IMR-90 (cell line): ENCODE data around the gene AZGP1. TPM values are rescaled to one million over a fixed set of nuclear protein-coding genes. Genes with fewer than 3 reads are reported as not detected.
"Not testable (repeated sequence)": the region's sequence is repeated elsewhere in the genome, so short reads cannot be mapped to it uniquely, and the experiment has no call there.

ENCODE experiments used
- ATAC-seq: fragments of 200-7000 bp; cut with Tn5 transposase; 2 replicates; pipeline ENCODE4 v1.9.1; 2020; ENCODE audit warnings: low read depth, mild to moderate bottlenecking, moderate library complexity
- BruUV-seq: library from RNA; stranded (reverse); fragments of 400-500 nt; replicated peaks from 2 replicates; lab custom pipeline; 2021; lab: Mats Ljungman, UMichigan
- CTCF ChIA-PET: fragments of 300-600 bp; formaldehyde crosslinking; extraction: SDS; loops from one replicate; lab custom pipeline; 2021; ENCODE audit warnings: antibody characterized with exemption; lab: Yijun Ruan, JAX
- POLR2A ChIA-PET: fragments of 300-600 bp; sonication (Branson Sonifier 250); formaldehyde crosslinking; loops from one replicate; lab custom pipeline; 2022; ENCODE audit warnings: antibody characterized with exemption; ENCODE audit not compliant: unreplicated experiment; lab: Charles Lee
- DNase-seq: peaks from one replicate; pipeline ENCODE4 v3.0.0; 2013
- H2AFZ ChIP-seq: replicated peaks from 2 replicates; pipeline ENCODE3; 2013; ENCODE audit warnings: low read length, mild to moderate bottlenecking; ENCODE audit not compliant: poor library complexity
- H2AK5ac ChIP-seq: 2 replicates; pipeline ENCODE4 v1.6.1; 2013; ENCODE audit warnings: low read depth, low read length, inconsistent platforms
- H2AK9ac ChIP-seq: replicated peaks from 2 replicates; pipeline ENCODE3; 2013; ENCODE audit warnings: mild to moderate bottlenecking, low read depth, low read length, moderate library complexity; ENCODE audit not compliant: poor library complexity
- H2BK120ac ChIP-seq: 2 replicates; pipeline ENCODE4 v1.6.1; 2013; ENCODE audit warnings: low read depth, low read length, inconsistent platforms
- H2BK15ac ChIP-seq: 3 replicates; pipeline ENCODE4 v1.6.1; 2013; ENCODE audit warnings: low read depth, low read length, inconsistent platforms
- H2BK20ac ChIP-seq: 2 replicates; pipeline ENCODE4 v1.6.1; 2013; ENCODE audit warnings: low read depth, mild to moderate bottlenecking, inconsistent platforms, low read length, moderate library complexity
- H2BK5ac ChIP-seq: 2 replicates; pipeline ENCODE4 v1.6.1; 2013; ENCODE audit warnings: mild to moderate bottlenecking, low read depth, low read length, inconsistent platforms; ENCODE audit not compliant: poor library complexity, severe bottlenecking
- H3K14ac ChIP-seq: replicated peaks from 2 replicates; pipeline ENCODE4 v1.6.1; 2013; ENCODE audit warnings: low read depth, low read length, inconsistent platforms
- H3K18ac ChIP-seq: 2 replicates; pipeline ENCODE4 v1.6.1; 2013; ENCODE audit warnings: low read depth, low read length, control low read depth
- H3K23ac ChIP-seq: 2 replicates; pipeline ENCODE4 v1.6.1; 2013; ENCODE audit warnings: low read depth, low read length, inconsistent platforms
- H3K27ac ChIP-seq: 2 replicates; pipeline ENCODE4 v1.5.1; 2013; ENCODE audit warnings: mild to moderate bottlenecking, control low read depth, low read length; ENCODE audit not compliant: insufficient read depth
- H3K27me3 ChIP-seq: 2 replicates; pipeline ENCODE4 v1.6.1; 2013; ENCODE audit warnings: low read length; ENCODE audit not compliant: control insufficient read depth, insufficient read depth
- H3K36me3 ChIP-seq: 2 replicates; pipeline ENCODE4 v1.6.1; 2013; ENCODE audit warnings: low read length, mixed read lengths; ENCODE audit not compliant: control insufficient read depth, insufficient read depth
- H3K4ac ChIP-seq: 2 replicates; pipeline ENCODE4 v1.6.1; 2013; ENCODE audit warnings: low read depth, low read length, inconsistent platforms
- H3K4me1 ChIP-seq: 2 replicates; pipeline ENCODE4 v1.6.1; 2013; ENCODE audit warnings: low read length, mixed read lengths; ENCODE audit not compliant: control insufficient read depth, insufficient read depth
- H3K4me2 ChIP-seq: 2 replicates; pipeline ENCODE4 v1.6.1; 2013; ENCODE audit warnings: low read depth, mild to moderate bottlenecking, control low read depth, low read length, moderate library complexity
- H3K4me3 ChIP-seq: 2 replicates; pipeline ENCODE4 v1.5.1; 2013; ENCODE audit warnings: low read depth, mild to moderate bottlenecking, control low read depth, low read length, moderate library complexity; ENCODE audit not compliant: insufficient read depth
- H3K56ac ChIP-seq: 2 replicates; pipeline ENCODE4 v1.6.1; 2013; ENCODE audit warnings: low read length, inconsistent platforms; ENCODE audit not compliant: insufficient read depth; ENCODE audit errors: extremely low read depth
- H3K79me1 ChIP-seq, 2 experiments: 2 replicates each; pipeline ENCODE4 v1.6.1; 2013; ENCODE audit warnings: low read length in 2 of 2, inconsistent platforms in 1 of 2, low read depth in 1 of 2
- H3K9ac ChIP-seq: 2 replicates; pipeline ENCODE4 v1.6.1; 2013; ENCODE audit warnings: low read depth, low read length, control low read depth
- H3K9me1 ChIP-seq: 2 replicates; pipeline ENCODE4 v1.6.1; 2013; ENCODE audit warnings: low read length, inconsistent platforms; ENCODE audit not compliant: insufficient read depth
- H3K9me3 ChIP-seq: 2 replicates; pipeline ENCODE4 v1.6.1; 2013; ENCODE audit warnings: low read length; ENCODE audit not compliant: control insufficient read depth, insufficient read depth
- H4K20me1 ChIP-seq: 2 replicates; pipeline ENCODE4 v1.6.1; 2013; ENCODE audit warnings: low read length, inconsistent platforms; ENCODE audit not compliant: insufficient read depth
- H4K5ac ChIP-seq: 2 replicates; pipeline ENCODE4 v1.6.1; 2013; ENCODE audit warnings: mild to moderate bottlenecking, low read depth, low read length, control low read depth
- H4K8ac ChIP-seq, 2 experiments: 2 replicates each; pipeline ENCODE4 v1.6.1; 2013; ENCODE audit warnings: low read depth in 2 of 2, low read length in 2 of 2, control low read depth in 1 of 2, inconsistent platforms in 1 of 2
- H4K91ac ChIP-seq: 2 replicates; pipeline ENCODE4 v1.6.1; 2013; ENCODE audit warnings: low read depth, low read length, inconsistent platforms; ENCODE audit not compliant: insufficient read depth
- WGBS, 2 experiments: methylation state at CpG; one replicate each; pipeline versions ENCODE4 v1.1.5 to v1.1.7; 2013; ENCODE audit warnings: missing lambda C conversion rate in 2 of 2; ENCODE audit not compliant: insufficient read length in 1 of 2; ENCODE audit errors: extremely low coverage in 2 of 2; 5-methylcytosine and 5-hydroxymethylcytosine counted together
- dilution Hi-C: fragments of 300-500 bp; cut with HindIII; formaldehyde crosslinking; loops from one replicate; pipeline ENCODE4 v1.14.3; 2018; ENCODE audit warnings: low sequenced_read_pairs; ENCODE audit not compliant: unreplicated experiment
- in situ Hi-C: fragments of 300-500 bp; cut with MboI; formaldehyde crosslinking; loops from 3 replicates; pipeline ENCODE4 v1.14.3; 2019; ENCODE audit warnings: low sequenced_read_pairs, inconsistent platforms, mixed read lengths
- intact Hi-C: fragments of 100-400 bp; cut with micrococcal nuclease; formaldehyde crosslinking; loops from 2 replicates; pipeline ENCODE4 v1.10.0; 2022
- polyA plus RNA-seq, 3 experiments: library from polyadenylated mRNA; depleted of rRNA; stranded (reverse); fragments of >200 nt; gene quantifications; 2 replicates each; pipeline ENCODE4 v1.2.3, GENCODE V29; 2012; ENCODE audit warnings: low replicate concordance in 1 of 3
- total RNA-seq: library from RNA; depleted of rRNA; stranded (reverse); fragments of >200 nt; gene quantifications from 2 replicates; pipeline ENCODE4 v1.2.3, GENCODE V29; 2012

Gene AZGP1
- total and polyA plus RNA-seq, 2 of the 4 experiments (the other 2 are of a cell fraction): not detected

DNA sequence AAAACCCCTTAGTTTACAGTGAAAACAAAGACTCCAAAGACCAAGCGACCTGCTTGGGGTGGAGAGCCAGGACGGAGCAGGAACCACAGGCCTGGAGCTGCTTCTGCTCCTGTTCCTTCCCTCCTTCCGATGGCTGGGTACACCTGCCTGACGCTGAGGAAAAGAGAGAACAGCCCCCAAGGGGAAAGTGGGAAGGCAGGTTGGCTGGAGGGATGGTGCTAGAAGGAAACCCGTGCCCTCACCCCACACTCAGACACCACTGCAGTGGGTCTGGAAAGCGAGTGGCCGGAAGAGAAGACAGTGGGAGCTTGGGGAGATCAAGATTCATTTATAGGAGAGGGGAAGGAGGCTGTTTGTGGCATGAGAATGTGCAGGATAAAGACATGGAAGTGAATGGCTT lies 5.2 kb upstream of the AZGP1 start:
- H3K9me3 ChIP-seq, H4K91ac ChIP-seq, H3K36me3 ChIP-seq, H3K4me2 ChIP-seq, dilution Hi-C loops, H4K20me1 ChIP-seq, H4K5ac ChIP-seq, H3K23ac ChIP-seq, H2AK9ac ChIP-seq, H3K9me1 ChIP-seq, H3K56ac ChIP-seq, ATAC-seq, H3K4me3 ChIP-seq, POLR2A ChIA-PET, CTCF ChIA-PET, H3K4ac ChIP-seq, H3K4me1 ChIP-seq, H2AFZ ChIP-seq, H2AK5ac ChIP-seq, H3K79me1 ChIP-seq, DNase-seq, intact Hi-C loops, H2BK120ac ChIP-seq, H3K18ac ChIP-seq, H4K8ac ChIP-seq, H2BK20ac ChIP-seq, H2BK15ac ChIP-seq, H3K27ac ChIP-seq, H3K14ac ChIP-seq, H2BK5ac ChIP-seq, BruUV-seq, H3K9ac ChIP-seq: not testable (repeated sequence)
- WGBS, 2 experiments: 100% methylated on average over 1 of the region's 7 CpGs; no CpG with 5 or more reads in 1 of the 2 experiments
- in situ Hi-C loops: loop anchor here (25.0 kb wide), 1 partner anchor 1306 kb away; no protein-coding TSS in a partner anchor
- peaks cover 17% of the 10 kb centered on the region for H3K27me3 ChIP-seq

DNA sequence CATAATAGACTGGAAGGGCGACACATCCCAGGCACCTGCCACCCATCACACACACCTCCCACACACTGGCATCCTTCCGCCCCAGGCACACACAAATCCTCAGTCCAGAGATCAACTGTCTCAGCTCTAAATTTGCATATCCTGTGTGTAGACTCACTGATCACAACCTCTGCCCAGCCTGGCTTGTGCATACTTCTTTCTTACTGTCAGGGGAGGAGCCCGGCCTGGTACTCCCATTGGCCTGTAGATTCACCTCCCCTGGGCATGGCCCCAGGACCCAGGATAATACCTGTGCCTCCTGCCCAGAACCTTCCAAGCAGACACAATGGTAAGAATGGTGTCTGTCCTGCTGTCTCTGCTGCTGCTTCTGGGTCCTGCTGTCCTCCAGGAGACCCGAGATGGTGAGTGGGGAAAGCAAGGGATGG lies 4.6 kb upstream of the AZGP1 start:
- H3K27me3 ChIP-seq: peaks cover 14% of the 10 kb centered on the region
- H4K8ac ChIP-seq, H3K9me1 ChIP-seq, H3K9ac ChIP-seq, H3K23ac ChIP-seq, H3K4ac ChIP-seq, H3K56ac ChIP-seq, H2BK120ac ChIP-seq, H3K14ac ChIP-seq, BruUV-seq, H2BK15ac ChIP-seq, H4K91ac ChIP-seq, H4K20me1 ChIP-seq, intact Hi-C loops, POLR2A ChIA-PET, H3K79me1 ChIP-seq, H3K18ac ChIP-seq, H3K4me1 ChIP-seq, H3K4me2 ChIP-seq, H3K4me3 ChIP-seq, dilution Hi-C loops, H2AK5ac ChIP-seq, H3K36me3 ChIP-seq, H4K5ac ChIP-seq, DNase-seq, H2BK20ac ChIP-seq, H3K27ac ChIP-seq, ATAC-seq, H3K9me3 ChIP-seq, H2AFZ ChIP-seq, H2BK5ac ChIP-seq, H2AK9ac ChIP-seq: not testable (repeated sequence)
- 100% methylated on average over 1 of the region's 4 CpGs; no CpG with 5 or more reads in 1 of the 2 experiments for WGBS, 2 experiments
- in situ Hi-C loops: loop anchor here (25.0 kb wide), 1 partner anchor 1307 kb away; no protein-coding TSS in a partner anchor
- CTCF ChIA-PET: interaction anchor here (0.6 kb wide), 1 partner anchor 10 kb away, joined by 3 read pairs; no protein-coding TSS in a partner anchor
